Activated CD8-positive, alpha-beta T cell treated with anti-CD3 and anti-CD28 coated beads for 36 hours (primary cell): ENCODE measurements around the gene CD96. TPM values are rescaled to one million over a fixed set of nuclear protein-coding genes. Genes with fewer than 3 reads are reported as not detected.
A peak's percentile ranks its signal among the peaks of the same experiment; 100 is the strongest.

ENCODE experiments used
- ATAC-seq: fragments of 200-7000 bp; cut with Tn5 transposase; one replicate; pipeline ENCODE4 v1.10.0; 2021; ENCODE audit warnings: mild to moderate bottlenecking, moderate library complexity
- CTCF ChIA-PET: fragments of 350-600 bp; sonication (Branson Sonifier 250); formaldehyde crosslinking; loops from one replicate; lab custom pipeline; 2021; ENCODE audit warnings: antibody characterized with exemption; lab: Charles Lee
- POLR2A ChIA-PET: fragments of 350-600 bp; sonication (Branson Sonifier 250); formaldehyde crosslinking; loops from one replicate; lab custom pipeline; 2021; ENCODE audit warnings: antibody characterized with exemption; lab: Charles Lee
- DNase-seq: peaks from one replicate; pipeline ENCODE4 v3.0.0-alpha.2; 2020
- H3K27ac Mint-ChIP-seq: one replicate; pipeline ENCODE4 v1.8.0; 2021; ENCODE audit warnings: mild to moderate bottlenecking, mixed read lengths
- H3K27me3 Mint-ChIP-seq: one replicate; pipeline ENCODE4 v1.8.0; 2021; ENCODE audit warnings: mixed read lengths
- H3K36me3 Mint-ChIP-seq: one replicate; pipeline ENCODE4 v1.8.0; 2021; ENCODE audit warnings: low read depth, mixed read lengths
- H3K4me1 Mint-ChIP-seq: one replicate; pipeline ENCODE4 v1.8.0; 2021; ENCODE audit warnings: low read depth, mixed read lengths
- H3K4me3 Mint-ChIP-seq: one replicate; pipeline ENCODE4 v1.8.0; 2021; ENCODE audit warnings: mild to moderate bottlenecking, moderate library complexity, mixed read lengths
- H3K9me3 Mint-ChIP-seq: one replicate; pipeline ENCODE4 v1.8.0; 2021; ENCODE audit warnings: mixed read lengths
- intact Hi-C: fragments of 100-400 bp; cut with micrococcal nuclease; formaldehyde crosslinking; loops from one replicate; pipeline ENCODE4 v1.10.0; 2022
- total RNA-seq, 2 experiments: library from RNA; stranded (reverse); gene quantifications; one replicate each; pipeline ENCODE4 v1.2.3, GENCODE V29; 2021
- TF ChIP-seq, protein P1 (sequence below): fragments of 200-600 bp; IDR thresholded peaks from one replicate; pipeline ENCODE4 v1.8.0; 2022; ENCODE audit warnings: antibody characterized with exemption, mild to moderate bottlenecking

Gene CD96
- total RNA-seq, 2 experiments from 2014 or later = 142 to 147 TPM

DNA sequence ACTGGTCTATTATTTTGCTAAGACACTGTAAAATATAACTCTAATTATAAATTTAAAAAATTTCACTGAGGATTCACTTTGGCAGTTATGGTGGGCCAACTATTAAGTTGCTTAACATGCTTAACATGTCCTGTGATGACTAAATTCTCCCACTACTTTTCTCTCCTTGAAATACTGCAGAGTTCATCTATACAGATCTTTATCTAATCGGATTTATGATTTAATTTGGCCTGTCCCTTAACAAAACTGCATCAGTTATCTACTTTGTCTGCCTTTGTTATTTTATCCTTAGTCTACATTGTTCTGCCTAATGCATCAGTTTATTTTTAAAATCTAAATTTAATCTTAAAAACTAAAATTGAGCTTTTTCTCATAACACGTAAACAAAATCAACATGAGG lies 26.4 kb downstream of the CD96 start:
- peaks cover 61% of the 10 kb centered on the region for H3K36me3 Mint-ChIP-seq
- no peak overlapping the region for H3K4me3 Mint-ChIP-seq
- no peak for DNase-seq
- intact Hi-C loops = no loop called here
- peaks cover 89% of the 10 kb centered on the region for H3K4me1 Mint-ChIP-seq
- H3K9me3 Mint-ChIP-seq = no peaks in the 10 kb centered on the region
- no peaks in the 10 kb centered on the region for H3K27me3 Mint-ChIP-seq
- H3K27ac Mint-ChIP-seq = no peak overlapping the region
- ATAC-seq = no peak
- TF ChIP-seq, protein P1, sequence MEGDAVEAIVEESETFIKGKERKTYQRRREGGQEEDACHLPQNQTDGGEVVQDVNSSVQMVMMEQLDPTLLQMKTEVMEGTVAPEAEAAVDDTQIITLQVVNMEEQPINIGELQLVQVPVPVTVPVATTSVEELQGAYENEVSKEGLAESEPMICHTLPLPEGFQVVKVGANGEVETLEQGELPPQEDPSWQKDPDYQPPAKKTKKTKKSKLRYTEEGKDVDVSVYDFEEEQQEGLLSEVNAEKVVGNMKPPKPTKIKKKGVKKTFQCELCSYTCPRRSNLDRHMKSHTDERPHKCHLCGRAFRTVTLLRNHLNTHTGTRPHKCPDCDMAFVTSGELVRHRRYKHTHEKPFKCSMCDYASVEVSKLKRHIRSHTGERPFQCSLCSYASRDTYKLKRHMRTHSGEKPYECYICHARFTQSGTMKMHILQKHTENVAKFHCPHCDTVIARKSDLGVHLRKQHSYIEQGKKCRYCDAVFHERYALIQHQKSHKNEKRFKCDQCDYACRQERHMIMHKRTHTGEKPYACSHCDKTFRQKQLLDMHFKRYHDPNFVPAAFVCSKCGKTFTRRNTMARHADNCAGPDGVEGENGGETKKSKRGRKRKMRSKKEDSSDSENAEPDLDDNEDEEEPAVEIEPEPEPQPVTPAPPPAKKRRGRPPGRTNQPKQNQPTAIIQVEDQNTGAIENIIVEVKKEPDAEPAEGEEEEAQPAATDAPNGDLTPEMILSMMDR = no peak
- POLR2A ChIA-PET = no interaction called here
- CTCF ChIA-PET = no interaction called here

DNA sequence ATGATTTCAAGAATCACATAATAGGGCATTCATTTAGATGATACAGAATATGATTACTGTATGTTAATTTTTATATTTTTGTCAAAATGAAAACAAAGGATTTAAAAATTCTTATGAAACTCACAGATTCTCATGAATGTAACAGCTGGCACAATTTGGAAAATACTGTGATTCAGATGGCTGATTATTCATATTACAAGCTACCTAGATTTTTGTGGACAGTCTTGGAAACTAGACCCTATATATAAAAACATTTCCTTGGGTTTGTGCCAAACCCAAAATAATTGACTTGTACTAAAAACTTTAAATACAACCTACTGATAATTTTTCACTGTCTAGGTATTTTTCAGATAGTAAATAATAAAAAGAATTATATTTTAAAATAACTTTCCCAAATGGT lies 26.9 kb downstream of the CD96 start:
- ChIA-PET CTCF (interaction anchor here (1.0 to 1.4 kb wide), 2 partner anchors 9 to 21 kb away, joined by 4 to 6 read pairs; no protein-coding TSS in a partner anchor), POLR2A (no interaction called here)
- H3K27ac Mint-ChIP-seq = no peak overlapping the region
- peaks cover 88% of the 10 kb centered on the region for H3K4me1 Mint-ChIP-seq
- TF ChIP-seq, protein P1 = no peak
- no peaks in the 10 kb centered on the region for H3K27me3 Mint-ChIP-seq
- intact Hi-C loops = no loop called here
- H3K4me3 Mint-ChIP-seq = no peak overlapping the region
- DNase-seq (no peak), ATAC-seq (no peak)
- H3K36me3 Mint-ChIP-seq = peaks cover 65% of the 10 kb centered on the region
- no peaks in the 10 kb centered on the region for H3K9me3 Mint-ChIP-seq

DNA sequence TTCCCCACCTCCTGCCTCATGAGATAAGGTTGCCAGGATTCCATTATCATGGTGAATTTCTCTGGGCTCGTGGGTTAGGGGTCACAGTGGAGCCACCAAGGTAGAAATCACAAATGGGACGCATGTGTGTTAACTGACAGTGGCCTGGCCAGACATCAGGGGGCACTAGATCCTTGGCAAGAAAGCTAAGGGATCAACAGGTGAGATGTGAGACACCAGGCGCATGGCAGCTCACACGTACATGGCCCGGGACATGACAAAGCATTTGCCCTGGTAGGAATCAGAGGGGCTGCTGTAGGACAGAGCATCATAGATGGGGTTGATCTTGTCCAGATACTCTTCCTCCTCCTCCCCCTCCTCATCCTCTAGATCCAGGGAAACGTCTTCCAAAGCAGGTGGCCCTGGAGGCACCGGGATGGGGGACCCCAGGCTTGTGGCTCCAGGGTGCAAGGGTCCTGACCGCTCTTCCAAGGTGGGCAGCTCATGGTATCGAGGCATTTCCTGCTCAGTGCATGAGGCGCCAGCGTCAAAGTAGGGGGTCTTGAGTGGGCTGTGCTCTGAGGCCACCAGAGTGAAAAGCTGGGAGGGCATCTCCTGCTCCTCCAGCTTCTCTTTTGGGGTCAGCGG lies 28.5 kb downstream of the CD96 start:
- intact Hi-C loops = no loop called here
- ChIA-PET CTCF (interaction anchor here (1.1 to 2.7 kb wide), 3 partner anchors 22 to 145 kb away, joined by 3 to 9 read pairs (median 3); no protein-coding TSS in a partner anchor), POLR2A (interaction anchor here (0.6 kb wide), 1 partner anchor 18 kb away, joined by 4 read pairs; no protein-coding TSS in a partner anchor)
- no peaks in the 10 kb centered on the region for H3K27me3 Mint-ChIP-seq
- H3K4me1 Mint-ChIP-seq = peaks cover 78% of the 10 kb centered on the region
- peaks cover 63% of the 10 kb centered on the region for H3K36me3 Mint-ChIP-seq
- TF ChIP-seq, protein P1 = no peak
- no peak for ATAC-seq
- no peak for DNase-seq
- no peak overlapping the region for H3K4me3 Mint-ChIP-seq
- no peaks in the 10 kb centered on the region for H3K9me3 Mint-ChIP-seq
- H3K27ac Mint-ChIP-seq = peak overlapping the region; percentile 89

DNA sequence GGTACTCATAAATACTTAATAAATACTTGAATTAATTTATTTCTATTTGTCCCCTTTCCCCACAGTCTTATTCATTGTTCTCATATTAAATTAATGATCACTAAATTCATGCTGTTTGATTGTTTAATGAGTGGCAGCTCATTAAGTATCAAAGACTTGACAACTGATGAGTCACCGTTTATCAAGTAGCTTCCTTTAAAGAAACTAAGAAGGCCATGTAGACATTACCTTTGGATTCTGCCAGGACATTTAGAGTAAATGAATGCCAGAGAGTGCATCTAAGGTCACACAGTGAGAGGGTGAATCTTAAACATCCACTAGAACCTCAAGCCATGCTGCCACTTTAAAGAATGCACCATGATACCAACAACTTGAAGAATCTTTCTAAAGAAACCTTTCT lies 29.3 kb downstream of the CD96 start:
- ChIA-PET POLR2A (interaction anchor here (0.6 kb wide), 1 partner anchor 19 kb away, joined by 4 read pairs; no protein-coding TSS in a partner anchor), CTCF (interaction anchor here (1.1 to 2.7 kb wide), 4 partner anchors 23 to 145 kb away, joined by 3 to 9 read pairs (median 4); no protein-coding TSS in a partner anchor)
- DNase-seq (no peak), ATAC-seq (no peak)
- Mint-ChIP-seq H3K27ac (peak overlapping the region; percentile 89), H3K36me3 (peaks cover 66% of the 10 kb centered on the region), H3K27me3 (no peaks in the 10 kb centered on the region), H3K4me3 (no peak overlapping the region), H3K9me3 (no peaks in the 10 kb centered on the region), H3K4me1 (peaks cover 78% of the 10 kb centered on the region)
- TF ChIP-seq, protein P1 = no peak
- intact Hi-C loops = no loop called here

DNA sequence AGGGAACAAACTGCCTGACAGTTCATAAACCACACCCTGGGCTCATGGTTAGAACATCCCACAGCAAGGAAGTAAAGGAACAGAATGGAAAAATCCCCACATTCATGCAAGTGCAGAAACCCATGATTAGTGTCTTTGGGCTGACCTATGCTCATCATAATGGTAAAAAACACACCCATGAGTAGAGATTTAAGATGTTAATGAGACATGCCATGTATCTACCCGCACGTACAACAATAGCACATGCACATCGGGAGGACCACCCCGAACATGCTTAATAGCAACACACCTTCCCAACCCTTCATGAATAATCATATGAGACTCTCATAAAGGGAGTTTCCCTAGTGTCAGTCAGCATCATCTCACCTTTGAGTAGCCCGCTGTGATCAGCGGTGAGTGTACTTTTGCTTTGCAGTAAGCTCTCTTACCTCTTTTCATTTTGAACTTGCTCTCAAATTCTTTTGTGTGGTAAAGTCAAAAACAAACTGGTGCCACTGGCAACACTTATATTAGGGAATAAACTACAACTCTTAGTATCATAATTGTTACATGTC lies 30.0 kb downstream of the CD96 start:
- peak; percentile 76 for DNase-seq
- peak overlapping the region; percentile 45 for H3K4me3 Mint-ChIP-seq
- peaks cover 78% of the 10 kb centered on the region for H3K4me1 Mint-ChIP-seq
- ATAC-seq = peak; percentile 96
- peaks cover 67% of the 10 kb centered on the region for H3K36me3 Mint-ChIP-seq
- POLR2A ChIA-PET = interaction anchor here (0.6 to 1.8 kb wide), 4 partner anchors 10 to 124 kb away, joined by 3 to 5 read pairs (median 3); no protein-coding TSS in a partner anchor
- TF ChIP-seq, protein P1 = no peak
- H3K9me3 Mint-ChIP-seq = no peaks in the 10 kb centered on the region
- peak overlapping the region; percentile 89 for H3K27ac Mint-ChIP-seq
- intact Hi-C loops = no loop called here
- CTCF ChIA-PET = interaction anchor here (1.0 to 2.7 kb wide), 4 partner anchors 21 to 44 kb away, joined by 3 to 9 read pairs (median 4); no protein-coding TSS in a partner anchor
- no peaks in the 10 kb centered on the region for H3K27me3 Mint-ChIP-seq
